Body of pancreas (tissue), 4 donors: Measurements from ENCODE around the gene POLR3K. TPM values are rescaled to one million over a fixed set of nuclear protein-coding genes. Genes with fewer than 3 reads are reported as not detected.
A peak's percentile ranks its signal among the peaks of the same experiment; 100 is the strongest.

ENCODE experiments used
- ATAC-seq: fragments of 150-250 bp; one replicate; pipeline ENCODE4 v1.9.1; 2016
- DNase-seq, 4 donors: peaks; one replicate each; pipeline ENCODE4 v3.0.0-alpha.2; 2019
- H3K27ac ChIP-seq, 4 donors: fragments of 200-600 bp; sonication (generic); 1 replicate in 3 of 4; 2 replicates in 1 of 4; pipeline versions ENCODE4 v1.5.1 to v1.6.1; 2016 to 2019; ENCODE audit warnings: mild to moderate bottlenecking in 1 of 4, mixed read lengths in 1 of 4, moderate library complexity in 1 of 4
- H3K27me3 ChIP-seq, 2 donors: fragments of 200-600 bp; sonication (generic); one replicate each; pipeline ENCODE4 v1.6.0; 2016; ENCODE audit warnings: mild to moderate bottlenecking in 1 of 2
- H3K36me3 ChIP-seq, 2 donors: fragments of 200-600 bp; sonication (generic); replicated peaks in 1 of 2; 2 replicates each; pipeline ENCODE4 v1.5.1; 2016; ENCODE audit warnings: low read depth in 2 of 2; ENCODE audit not compliant: insufficient read depth in 1 of 2
- H3K4me1 ChIP-seq: fragments of 200-600 bp; sonication (generic); one replicate; pipeline ENCODE4 v1.6.0; 2016
- H3K4me3 ChIP-seq, 2 donors: fragments of 200-600 bp; sonication (generic); 1 replicate in 1 of 2; 2 replicates in 1 of 2; pipeline ENCODE4 v1.5.1; 2016 to 2019
- H3K9me3 ChIP-seq, 3 donors: fragments of 200-600 bp; sonication (generic); 1 replicate in 2 of 3; 2 replicates in 1 of 3; pipeline ENCODE4 v1.5.1; 2016
- POLR2A ChIP-seq, 3 donors: fragments of 450-650 bp; IDR thresholded peaks; one replicate each; pipeline ENCODE4 v1.6.1; 2016; ENCODE audit warnings: antibody characterized with exemption in 3 of 3, mild to moderate bottlenecking in 2 of 3
- WGBS, 2 donors: methylation state at CpG; one replicate each; pipeline ENCODE4 v1.1.5; 2017; 5-methylcytosine and 5-hydroxymethylcytosine counted together
- intact Hi-C: fragments of 100-400 bp; cut with DNase I; formaldehyde crosslinking; loops from one replicate; pipeline ENCODE4 v1.15.1; 2023
- total RNA-seq, 2 donors: library from RNA; depleted of rRNA; stranded (reverse); fragments of >200 nt; gene quantifications; one replicate each; pipeline ENCODE4 v1.1.0, GENCODE V29; 2016
- TF ChIP-seq, protein P1 (sequence below), 7 experiments: fragments of 450-650 bp in 4 of 7; fragments of 200-600 bp in 3 of 7; sonication (generic) in 3 of 7; IDR thresholded peaks; one replicate each; pipeline ENCODE4 v1.5.1; 2016 to 2019; ENCODE audit warnings: antibody characterized with exemption in 7 of 7

POLR3K gene
- total RNA-seq, 2 donors from 2014 or later, result 2.6 to 5.6 TPM

DNA sequence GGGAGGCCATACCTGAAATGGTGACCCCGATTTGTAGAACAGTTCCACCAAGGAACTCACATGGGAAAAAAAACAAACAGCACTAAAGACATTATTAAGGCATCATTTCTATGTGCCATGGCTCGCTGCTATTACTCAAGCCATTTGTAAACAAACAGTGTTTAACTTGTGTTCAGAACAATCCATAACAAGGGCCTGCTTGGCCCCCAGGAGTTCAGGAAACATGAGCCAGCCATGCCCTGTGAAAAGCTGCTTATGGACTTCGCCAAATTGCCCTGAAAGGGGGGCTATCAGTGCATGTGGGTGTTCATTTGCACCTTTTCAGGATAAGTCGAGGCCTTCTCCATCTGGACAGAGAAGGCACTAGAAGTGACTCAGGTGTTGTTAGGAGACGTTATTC lies 8.0 kb downstream of the POLR3K start:
- intact Hi-C loops, result no loop called here
- Histone ChIP-seq H3K27me3 (no peaks in the 10 kb centered on the region), H3K9me3 (no peaks in the 10 kb centered on the region), H3K4me1 (no peaks in the 10 kb centered on the region), H3K4me3 (no peak overlapping the region), H3K27ac (no peak overlapping the region), H3K36me3 (peaks cover 0 to 5% of the 10 kb centered on the region in 2 donors)
- ATAC-seq, result no peak
- DNase-seq, result peak in 1 of 4 donors; percentile 5
- TF ChIP-seq POLR2A (IDR thresholded peaks at IDR 0.05), result no peak
- TF ChIP-seq, protein P1, sequence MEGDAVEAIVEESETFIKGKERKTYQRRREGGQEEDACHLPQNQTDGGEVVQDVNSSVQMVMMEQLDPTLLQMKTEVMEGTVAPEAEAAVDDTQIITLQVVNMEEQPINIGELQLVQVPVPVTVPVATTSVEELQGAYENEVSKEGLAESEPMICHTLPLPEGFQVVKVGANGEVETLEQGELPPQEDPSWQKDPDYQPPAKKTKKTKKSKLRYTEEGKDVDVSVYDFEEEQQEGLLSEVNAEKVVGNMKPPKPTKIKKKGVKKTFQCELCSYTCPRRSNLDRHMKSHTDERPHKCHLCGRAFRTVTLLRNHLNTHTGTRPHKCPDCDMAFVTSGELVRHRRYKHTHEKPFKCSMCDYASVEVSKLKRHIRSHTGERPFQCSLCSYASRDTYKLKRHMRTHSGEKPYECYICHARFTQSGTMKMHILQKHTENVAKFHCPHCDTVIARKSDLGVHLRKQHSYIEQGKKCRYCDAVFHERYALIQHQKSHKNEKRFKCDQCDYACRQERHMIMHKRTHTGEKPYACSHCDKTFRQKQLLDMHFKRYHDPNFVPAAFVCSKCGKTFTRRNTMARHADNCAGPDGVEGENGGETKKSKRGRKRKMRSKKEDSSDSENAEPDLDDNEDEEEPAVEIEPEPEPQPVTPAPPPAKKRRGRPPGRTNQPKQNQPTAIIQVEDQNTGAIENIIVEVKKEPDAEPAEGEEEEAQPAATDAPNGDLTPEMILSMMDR (IDR thresholded peaks at IDR 0.05), result no peak
- 70 to 73% methylated on average over 5 of the region's 5 CpGs for WGBS, 2 donors

- no peaks in the 10 kb centered on the region for H3K27me3 ChIP-seq
- no peak overlapping the region for H3K27ac ChIP-seq
- H3K36me3 ChIP-seq, result peaks cover 0 to 5% of the 10 kb centered on the region in 2 donors
- H3K9me3 ChIP-seq, result no peaks in the 10 kb centered on the region
- WGBS, 2 donors, result 94% methylated on average over 8 of the region's 8 CpGs
- ATAC-seq (no peak), DNase-seq (peak in 1 of 4 donors; percentile 6)
- intact Hi-C loops, result no loop called here
- no peaks in the 10 kb centered on the region for H3K4me1 ChIP-seq
- H3K4me3 ChIP-seq, result no peak overlapping the region
- TF ChIP-seq POLR2A (IDR thresholded peaks at IDR 0.05), result no peak
- TF ChIP-seq, protein P1 (IDR thresholded peaks at IDR 0.05), result no peak
These were observed 8.8 kb downstream of the POLR3K start for GRCh38 chr16:44655-45054.

DNA sequence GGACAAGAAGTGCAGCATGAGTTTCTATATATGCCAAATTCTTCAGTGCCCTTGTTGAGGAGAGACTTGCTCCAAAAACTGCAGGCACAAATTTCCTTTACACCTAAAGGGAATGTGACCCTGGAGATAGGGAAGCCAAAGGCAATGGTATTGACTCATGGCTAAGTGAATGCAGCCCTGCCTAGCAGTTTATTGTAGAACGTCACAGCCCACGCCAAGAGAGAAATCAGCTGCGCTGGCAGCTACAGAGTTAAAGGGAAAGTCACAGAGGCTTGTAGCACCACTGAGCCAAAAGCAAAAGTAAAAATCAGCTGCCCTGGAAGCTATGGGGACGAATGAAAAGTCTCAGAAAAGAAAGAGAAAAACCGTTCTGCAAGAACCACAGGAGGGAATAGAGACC lies 10.1 kb downstream of the POLR3K start:
- DNase-seq, result peak in 1 of 4 donors; percentile 2

GRCh38 chr16:42691-43090 lies 10.7 kb downstream of the POLR3K start:
- H3K36me3 ChIP-seq, result peaks cover 0 to 5% of the 10 kb centered on the region in 2 donors
- H3K4me3 ChIP-seq, result no peak overlapping the region
- H3K9me3 ChIP-seq, result no peaks in the 10 kb centered on the region
- WGBS, 2 donors, result 90% methylated on average over 4 of the region's 4 CpGs
- no peak overlapping the region for H3K27ac ChIP-seq
- TF ChIP-seq, protein P1 (IDR thresholded peaks at IDR 0.05), result no peak
- TF ChIP-seq POLR2A (IDR thresholded peaks at IDR 0.05), result no peak
- H3K4me1 ChIP-seq, result no peaks in the 10 kb centered on the region
- ATAC-seq (no peak), DNase-seq (peak in 1 of 4 donors; percentile 1)
- no peaks in the 10 kb centered on the region for H3K27me3 ChIP-seq
- intact Hi-C loops, result no loop called here

More for the DNA sequence above, 10.1 kb downstream of the POLR3K start:
- Histone ChIP-seq H3K4me1 (no peaks in the 10 kb centered on the region), H3K4me3 (no peak overlapping the region), H3K27me3 (no peaks in the 10 kb centered on the region), H3K9me3 (no peaks in the 10 kb centered on the region), H3K27ac (no peak overlapping the region), H3K36me3 (peaks cover 0 to 5% of the 10 kb centered on the region in 2 donors)
- TF ChIP-seq, protein P1 (IDR thresholded peaks at IDR 0.05), result no peak
- TF ChIP-seq POLR2A (IDR thresholded peaks at IDR 0.05), result no peak
- 77 to 84% methylated on average over 5 of the region's 5 CpGs for WGBS, 2 donors
- intact Hi-C loops, result no loop called here
- ATAC-seq, result no peak

DNA sequence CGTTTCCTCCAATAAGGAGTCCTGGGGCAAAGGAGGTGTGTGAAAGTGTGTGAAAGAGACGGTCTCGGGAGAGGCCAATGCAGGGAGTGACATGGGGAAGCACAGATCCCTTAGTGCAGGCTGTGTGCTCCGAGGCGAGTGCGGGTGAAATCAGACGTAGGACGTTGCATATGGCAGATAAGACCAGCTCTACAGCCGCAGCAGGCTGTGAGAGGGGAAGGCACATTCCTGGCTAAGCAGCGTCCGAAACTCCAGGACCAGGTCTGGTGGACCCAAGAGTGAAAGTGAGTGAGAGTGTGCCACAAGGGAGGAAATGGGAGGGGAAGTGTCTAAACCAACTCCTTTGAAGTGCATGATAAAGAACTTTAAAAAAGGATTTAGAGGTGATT lies 11.3 kb downstream of the POLR3K start:
- H3K9me3 ChIP-seq, result no peaks in the 10 kb centered on the region
- no peak overlapping the region for H3K27ac ChIP-seq
- no peaks in the 10 kb centered on the region for H3K4me1 ChIP-seq
- 80 to 85% methylated on average over 11 of the region's 11 CpGs for WGBS, 2 donors
- H3K4me3 ChIP-seq, result no peak overlapping the region
- no peak for DNase-seq
- intact Hi-C loops, result no loop called here
- no peak for ATAC-seq
- no peaks in the 10 kb centered on the region for H3K27me3 ChIP-seq
- H3K36me3 ChIP-seq, result peaks cover 0 to 2% of the 10 kb centered on the region in 2 donors
- TF ChIP-seq POLR2A (IDR thresholded peaks at IDR 0.05), result no peak
- TF ChIP-seq, protein P1 (IDR thresholded peaks at IDR 0.05), result no peak
